ENCODE results near the gene RALY. TPM values are rescaled to one million over a fixed set of nuclear protein-coding genes. Genes with fewer than 3 reads are reported as not detected.
A peak's percentile ranks its signal among the peaks of the same experiment; 100 is the strongest.

RALY gene
- total RNA-seq, 4 donors from 2014 or later = 100 to 115 (median 106) TPM

GRCh38 chr20:34033903-34034302 lies 40.2 kb downstream of the RALY start:
- H3K27me3 ChIP-seq = no peaks in the 10 kb centered on the region
- TF ChIP-seq POLR2A (IDR thresholded peaks at IDR 0.05) = no peak
- TF ChIP-seq CTCF (IDR thresholded peaks at IDR 0.05) = no peak
- H3K27ac ChIP-seq = no peak overlapping the region
- peaks cover 0 to 18% (median 5%) of the 10 kb centered on the region in 4 donors for H3K4me1 ChIP-seq
- no peak for DNase-seq
- H3K9me3 ChIP-seq = no peaks in the 10 kb centered on the region
- peaks cover 0 to 31% (median 0%) of the 10 kb centered on the region in 3 donors for H3K36me3 ChIP-seq
- H3K4me3 ChIP-seq = no peak overlapping the region

- Histone ChIP-seq H3K27me3 (no peaks in the 10 kb centered on the region), H3K27ac (no peak overlapping the region), H3K36me3 (peaks cover 0 to 21% (median 0%) of the 10 kb centered on the region in 3 donors), H3K4me1 (peaks cover 0 to 36% (median 5%) of the 10 kb centered on the region in 4 donors), H3K9me3 (no peaks in the 10 kb centered on the region), H3K4me3 (no peak overlapping the region)
- DNase-seq = peak in 2 of 3 donors; percentile 38 to 55
- TF ChIP-seq CTCF (IDR thresholded peaks at IDR 0.05) (no peak), POLR2A (IDR thresholded peaks at IDR 0.05) (no peak)
Observed at GRCh38 chr20:34037121-34037520, 43.4 kb downstream of the RALY start.

GRCh38 chr20:34037767-34038166 lies 44.1 kb downstream of the RALY start:
- Histone ChIP-seq H3K9me3 (no peaks in the 10 kb centered on the region), H3K4me3 (no peak overlapping the region), H3K27ac (no peak overlapping the region), H3K4me1 (peaks cover 0 to 37% (median 5%) of the 10 kb centered on the region in 4 donors), H3K36me3 (peaks cover 0 to 15% (median 0%) of the 10 kb centered on the region in 3 donors), H3K27me3 (no peaks in the 10 kb centered on the region)
- TF ChIP-seq CTCF (IDR thresholded peaks at IDR 0.05) (no peak), POLR2A (IDR thresholded peaks at IDR 0.05) (no peak)
- no peak for DNase-seq

- no peaks in the 10 kb centered on the region for H3K27me3 ChIP-seq
- TF ChIP-seq CTCF (IDR thresholded peaks at IDR 0.05) (no peak), POLR2A (IDR thresholded peaks at IDR 0.05) (no peak)
- H3K4me3 ChIP-seq = no peak overlapping the region
- DNase-seq = no peak
- no peaks in the 10 kb centered on the region for H3K36me3 ChIP-seq
- H3K4me1 ChIP-seq = peaks cover 0 to 51% (median 5%) of the 10 kb centered on the region in 4 donors
- H3K9me3 ChIP-seq = no peaks in the 10 kb centered on the region
- no peak overlapping the region for H3K27ac ChIP-seq
Observed at GRCh38 chr20:34040300-34040995, 46.7 kb downstream of the RALY start.

- TF ChIP-seq CTCF (IDR thresholded peaks at IDR 0.05) = no peak
- no peak for TF ChIP-seq POLR2A (IDR thresholded peaks at IDR 0.05)
- no peak overlapping the region for H3K4me3 ChIP-seq
- no peaks in the 10 kb centered on the region for H3K36me3 ChIP-seq
- no peaks in the 10 kb centered on the region for H3K9me3 ChIP-seq
- DNase-seq = no peak
- peaks cover 0 to 58% (median 5%) of the 10 kb centered on the region in 4 donors for H3K4me1 ChIP-seq
- no peaks in the 10 kb centered on the region for H3K27me3 ChIP-seq
- no peak overlapping the region for H3K27ac ChIP-seq
Observed at GRCh38 chr20:34041226-34041625, 47.5 kb downstream of the RALY start.

All from Peyer's patch (tissue), 4 donors.